Liver (tissue), 9 donors: Measurements from ENCODE around the gene DYNC1LI2. TPM values are rescaled to one million over a fixed set of nuclear protein-coding genes. Genes with fewer than 3 reads are reported as not detected.

Source experiments
- DNase-seq: peaks from one replicate; pipeline ENCODE4 v3.0.0-alpha.2; 2017; ENCODE audit warnings: low spot score
- H3K27ac ChIP-seq, 2 donors: one replicate each; pipeline ENCODE4 v1.7.0; 2013; ENCODE audit warnings: inconsistent platforms in 2 of 2, low read length in 2 of 2, control low read depth in 1 of 2, low read depth in 1 of 2, mild to moderate bottlenecking in 1 of 2
- H3K27me3 ChIP-seq, 4 donors: one replicate each; pipeline versions ENCODE4 v1.6.1 to v1.7.0; 2013; ENCODE audit warnings: low read length in 3 of 4, inconsistent platforms in 1 of 4, mild to moderate bottlenecking in 1 of 4, moderate library complexity in 1 of 4; ENCODE audit not compliant: control insufficient read depth in 4 of 4, insufficient read depth in 4 of 4
- H3K36me3 ChIP-seq, 4 donors: one replicate each; pipeline versions ENCODE4 v1.6.1 to v1.7.0; 2013; ENCODE audit warnings: low read length in 3 of 4, mild to moderate bottlenecking in 3 of 4, low read depth in 1 of 4, moderate library complexity in 1 of 4; ENCODE audit not compliant: control insufficient read depth in 4 of 4, insufficient read depth in 3 of 4
- H3K4me1 ChIP-seq, 4 donors: one replicate each; pipeline versions ENCODE4 v1.6.1 to v1.7.0; 2013; ENCODE audit warnings: low read length in 3 of 4, mild to moderate bottlenecking in 3 of 4, moderate library complexity in 1 of 4; ENCODE audit not compliant: control insufficient read depth in 4 of 4, insufficient read depth in 4 of 4
- H3K4me3 ChIP-seq, 3 donors: one replicate each; pipeline versions ENCODE4 v1.6.1 to v1.7.0; 2013; ENCODE audit warnings: low read length in 3 of 3, control low read depth in 1 of 3, low read depth in 1 of 3, mild to moderate bottlenecking in 1 of 3
- H3K9ac ChIP-seq, 2 donors: one replicate each; pipeline ENCODE4 v1.7.0; 2013; ENCODE audit warnings: low read length in 2 of 2, mild to moderate bottlenecking in 2 of 2, moderate library complexity in 2 of 2, control low read depth in 1 of 2, low read depth in 1 of 2
- H3K9me3 ChIP-seq, 4 donors: one replicate each; pipeline versions ENCODE4 v1.6.1 to v1.7.0; 2013; ENCODE audit warnings: low read length in 3 of 4; ENCODE audit not compliant: control insufficient read depth in 4 of 4
- FOXA1 ChIP-seq: IDR thresholded peaks from 2 replicates; pipeline ENCODE4 v1.6.1; 2016; ENCODE audit warnings: antibody characterized with exemption
- FOXA2 ChIP-seq: IDR thresholded peaks from 2 replicates; pipeline ENCODE4 v1.6.1; 2016; ENCODE audit warnings: antibody characterized with exemption
- HNF4A ChIP-seq, 2 donors: conservative IDR thresholded peaks; 2 replicates each; pipeline ENCODE4 v1.6.1; 2016; ENCODE audit warnings: antibody characterized with exemption in 2 of 2, mild to moderate bottlenecking in 2 of 2
- HNF4G ChIP-seq: IDR thresholded peaks from 2 replicates; pipeline ENCODE4 v1.6.1; 2016; ENCODE audit warnings: antibody characterized with exemption
- JUND ChIP-seq, 2 donors: IDR thresholded peaks; 2 replicates each; pipeline ENCODE4 v1.6.1; 2016; ENCODE audit warnings: antibody characterized with exemption in 2 of 2
- NR2F2 ChIP-seq: IDR thresholded peaks from 2 replicates; pipeline ENCODE4 v1.6.1; 2016; ENCODE audit warnings: antibody characterized with exemption
- RAD21 ChIP-seq, 2 donors: IDR thresholded peaks; 2 replicates each; pipeline ENCODE4 v1.6.1; 2016; ENCODE audit warnings: antibody characterized with exemption in 2 of 2, mild to moderate bottlenecking in 2 of 2
- TAF1 ChIP-seq: conservative IDR thresholded peaks from 2 replicates; pipeline ENCODE4 v1.6.1; 2016; ENCODE audit warnings: antibody characterized with exemption, mild to moderate bottlenecking
- YY1 ChIP-seq: IDR thresholded peaks from 2 replicates; pipeline ENCODE4 v1.6.1; 2016; ENCODE audit warnings: antibody characterized with exemption, mild to moderate bottlenecking
- WGBS: extraction: QIAGEN DNeasy Blood & Tissue Kit; methylation state at CpG from one replicate; pipeline ENCODE4 v1.1.7; 2013; 5-methylcytosine and 5-hydroxymethylcytosine counted together
- polyA plus RNA-seq, 2 donors: library from polyadenylated mRNA; stranded (reverse) in 1 of 2; unstranded in 1 of 2; fragments of 200-250 nt in 1 of 2; fragments of >200 nt in 1 of 2; fragmentation: Nextera tagmentation in 1 of 2; extraction: Ambion mirVana in 1 of 2; gene quantifications; one replicate each; pipeline versions ENCODE4 v1.2.1 to v1.2.3, GENCODE V29; 2013 to 2015
- total RNA-seq, 2 donors: library from RNA; depleted of rRNA; stranded (reverse); fragments of >200 nt; gene quantifications; one replicate each; pipeline ENCODE4 v1.2.3, GENCODE V29; 2014
- TF ChIP-seq, protein P1 (sequence below): fragments of 150-350 bp; IDR thresholded peaks from 2 replicates; pipeline ENCODE4 v1.5.1; 2017; ENCODE audit warnings: improper control_type of control experiment, low read depth, low read length; ENCODE audit not compliant: missing input control
- TF ChIP-seq, protein P2 (sequence below): IDR thresholded peaks from 2 replicates; pipeline ENCODE4 v1.6.1; 2016; ENCODE audit warnings: antibody characterized with exemption
- TF ChIP-seq, protein P3 (sequence below): IDR thresholded peaks from 2 replicates; pipeline ENCODE4 v1.6.1; 2016; ENCODE audit warnings: antibody characterized with exemption
- TF ChIP-seq, protein P4 (sequence below): IDR thresholded peaks from 2 replicates; pipeline ENCODE4 v1.6.1; 2016; ENCODE audit warnings: antibody characterized with exemption
- TF ChIP-seq, protein P5 (sequence below): IDR thresholded peaks from 2 replicates; pipeline ENCODE4 v1.6.1; 2016; ENCODE audit warnings: antibody characterized with exemption, mild to moderate bottlenecking
- donor health status: healthy.
- donor health status: healthy.
- donor health status: healthy.
- donor health status: healthy.
- donor health status: healthy.

The DYNC1LI2 gene
- total and polyA plus RNA-seq, 4 donors: 14.2 to 106 (median 35.1) TPM

DNA sequence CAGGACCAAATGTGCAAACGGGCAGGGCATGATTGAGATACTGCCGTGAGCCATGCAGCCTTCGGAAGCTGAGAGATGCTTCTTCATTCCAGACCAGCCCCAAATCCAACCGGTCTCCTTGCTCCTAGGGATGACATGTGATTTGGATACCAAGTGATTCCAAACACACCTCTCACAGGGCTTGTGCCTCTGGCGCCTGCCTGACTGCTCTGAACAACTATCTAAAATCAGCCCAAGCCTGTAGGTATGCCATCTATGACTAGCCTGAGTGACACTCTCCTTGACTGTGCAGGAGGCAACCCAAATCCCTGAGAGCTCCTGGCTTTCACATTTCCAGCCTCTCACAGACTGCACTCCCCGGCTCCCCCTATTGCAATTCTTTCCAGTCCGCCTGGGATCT is 20.3 kb downstream of the DYNC1LI2 start:
- H3K9ac ChIP-seq: no peak overlapping the region
- WGBS: 95% methylated on average over 7 of the region's 7 CpGs
- DNase-seq: no peak
- H3K4me3 ChIP-seq: no peak overlapping the region
- no peaks in the 10 kb centered on the region for H3K4me1 ChIP-seq
- no peak overlapping the region for H3K27ac ChIP-seq
- no peaks in the 10 kb centered on the region for H3K9me3 ChIP-seq
- TF ChIP-seq, protein P1, sequence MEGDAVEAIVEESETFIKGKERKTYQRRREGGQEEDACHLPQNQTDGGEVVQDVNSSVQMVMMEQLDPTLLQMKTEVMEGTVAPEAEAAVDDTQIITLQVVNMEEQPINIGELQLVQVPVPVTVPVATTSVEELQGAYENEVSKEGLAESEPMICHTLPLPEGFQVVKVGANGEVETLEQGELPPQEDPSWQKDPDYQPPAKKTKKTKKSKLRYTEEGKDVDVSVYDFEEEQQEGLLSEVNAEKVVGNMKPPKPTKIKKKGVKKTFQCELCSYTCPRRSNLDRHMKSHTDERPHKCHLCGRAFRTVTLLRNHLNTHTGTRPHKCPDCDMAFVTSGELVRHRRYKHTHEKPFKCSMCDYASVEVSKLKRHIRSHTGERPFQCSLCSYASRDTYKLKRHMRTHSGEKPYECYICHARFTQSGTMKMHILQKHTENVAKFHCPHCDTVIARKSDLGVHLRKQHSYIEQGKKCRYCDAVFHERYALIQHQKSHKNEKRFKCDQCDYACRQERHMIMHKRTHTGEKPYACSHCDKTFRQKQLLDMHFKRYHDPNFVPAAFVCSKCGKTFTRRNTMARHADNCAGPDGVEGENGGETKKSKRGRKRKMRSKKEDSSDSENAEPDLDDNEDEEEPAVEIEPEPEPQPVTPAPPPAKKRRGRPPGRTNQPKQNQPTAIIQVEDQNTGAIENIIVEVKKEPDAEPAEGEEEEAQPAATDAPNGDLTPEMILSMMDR: no peak
- TF ChIP-seq FOXA2: no peak
- no peak for TF ChIP-seq FOXA1
- TF ChIP-seq, protein P2, sequence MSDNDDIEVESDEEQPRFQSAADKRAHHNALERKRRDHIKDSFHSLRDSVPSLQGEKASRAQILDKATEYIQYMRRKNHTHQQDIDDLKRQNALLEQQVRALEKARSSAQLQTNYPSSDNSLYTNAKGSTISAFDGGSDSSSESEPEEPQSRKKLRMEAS: no peak
- TF ChIP-seq, protein P3, sequence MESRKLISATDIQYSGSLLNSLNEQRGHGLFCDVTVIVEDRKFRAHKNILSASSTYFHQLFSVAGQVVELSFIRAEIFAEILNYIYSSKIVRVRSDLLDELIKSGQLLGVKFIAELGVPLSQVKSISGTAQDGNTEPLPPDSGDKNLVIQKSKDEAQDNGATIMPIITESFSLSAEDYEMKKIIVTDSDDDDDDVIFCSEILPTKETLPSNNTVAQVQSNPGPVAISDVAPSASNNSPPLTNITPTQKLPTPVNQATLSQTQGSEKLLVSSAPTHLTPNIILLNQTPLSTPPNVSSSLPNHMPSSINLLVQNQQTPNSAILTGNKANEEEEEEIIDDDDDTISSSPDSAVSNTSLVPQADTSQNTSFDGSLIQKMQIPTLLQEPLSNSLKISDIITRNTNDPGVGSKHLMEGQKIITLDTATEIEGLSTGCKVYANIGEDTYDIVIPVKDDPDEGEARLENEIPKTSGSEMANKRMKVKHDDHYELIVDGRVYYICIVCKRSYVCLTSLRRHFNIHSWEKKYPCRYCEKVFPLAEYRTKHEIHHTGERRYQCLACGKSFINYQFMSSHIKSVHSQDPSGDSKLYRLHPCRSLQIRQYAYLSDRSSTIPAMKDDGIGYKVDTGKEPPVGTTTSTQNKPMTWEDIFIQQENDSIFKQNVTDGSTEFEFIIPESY: no peak
- no peak for TF ChIP-seq JUND (IDR thresholded peaks at IDR 0.05)
- no peak for TF ChIP-seq TAF1
- peaks cover 19 to 58% (median 47%) of the 10 kb centered on the region in 4 donors for H3K36me3 ChIP-seq
- H3K27me3 ChIP-seq: no peaks in the 10 kb centered on the region

DNA sequence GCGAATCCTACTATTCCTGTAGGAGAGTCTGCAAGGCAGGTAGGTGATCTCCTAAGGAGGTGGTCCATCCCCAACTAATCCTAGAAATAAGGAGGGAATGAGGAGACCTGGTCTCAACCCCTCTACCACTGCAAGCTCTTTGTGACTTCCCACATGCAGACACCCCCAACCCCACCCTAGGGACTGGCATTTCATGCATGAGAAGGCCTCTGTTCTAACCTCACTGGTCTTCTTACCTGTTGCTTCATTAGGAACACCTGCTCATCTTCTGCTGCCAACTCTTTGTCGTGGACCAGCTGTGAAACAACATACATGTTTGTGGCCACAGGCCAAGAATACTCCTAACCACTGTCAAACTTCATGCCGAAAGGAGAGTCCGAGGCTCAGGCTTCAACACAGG is 22.6 kb downstream of the DYNC1LI2 start:
- no peak overlapping the region for H3K4me3 ChIP-seq
- 79% methylated on average over 4 of the region's 4 CpGs for WGBS
- no peak overlapping the region for H3K27ac ChIP-seq

More for the DNA sequence above, 22.6 kb downstream of the DYNC1LI2 start:
- no peak overlapping the region for H3K9ac ChIP-seq
- no peaks in the 10 kb centered on the region for H3K4me1 ChIP-seq
- no peak for DNase-seq
- no peaks in the 10 kb centered on the region for H3K9me3 ChIP-seq
- TF ChIP-seq FOXA2 (no peak), YY1 (no peak), JUND (IDR thresholded peaks at IDR 0.05) (no peak), HNF4A (conservative IDR thresholded peaks at IDR 0.05) (no peak), HNF4G (no peak), RAD21 (IDR thresholded peaks at IDR 0.05) (no peak), TAF1 (no peak), NR2F2 (no peak)
- TF ChIP-seq, protein P4, sequence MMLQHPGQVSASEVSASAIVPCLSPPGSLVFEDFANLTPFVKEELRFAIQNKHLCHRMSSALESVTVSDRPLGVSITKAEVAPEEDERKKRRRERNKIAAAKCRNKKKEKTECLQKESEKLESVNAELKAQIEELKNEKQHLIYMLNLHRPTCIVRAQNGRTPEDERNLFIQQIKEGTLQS: no peak
- TF ChIP-seq, protein P5, sequence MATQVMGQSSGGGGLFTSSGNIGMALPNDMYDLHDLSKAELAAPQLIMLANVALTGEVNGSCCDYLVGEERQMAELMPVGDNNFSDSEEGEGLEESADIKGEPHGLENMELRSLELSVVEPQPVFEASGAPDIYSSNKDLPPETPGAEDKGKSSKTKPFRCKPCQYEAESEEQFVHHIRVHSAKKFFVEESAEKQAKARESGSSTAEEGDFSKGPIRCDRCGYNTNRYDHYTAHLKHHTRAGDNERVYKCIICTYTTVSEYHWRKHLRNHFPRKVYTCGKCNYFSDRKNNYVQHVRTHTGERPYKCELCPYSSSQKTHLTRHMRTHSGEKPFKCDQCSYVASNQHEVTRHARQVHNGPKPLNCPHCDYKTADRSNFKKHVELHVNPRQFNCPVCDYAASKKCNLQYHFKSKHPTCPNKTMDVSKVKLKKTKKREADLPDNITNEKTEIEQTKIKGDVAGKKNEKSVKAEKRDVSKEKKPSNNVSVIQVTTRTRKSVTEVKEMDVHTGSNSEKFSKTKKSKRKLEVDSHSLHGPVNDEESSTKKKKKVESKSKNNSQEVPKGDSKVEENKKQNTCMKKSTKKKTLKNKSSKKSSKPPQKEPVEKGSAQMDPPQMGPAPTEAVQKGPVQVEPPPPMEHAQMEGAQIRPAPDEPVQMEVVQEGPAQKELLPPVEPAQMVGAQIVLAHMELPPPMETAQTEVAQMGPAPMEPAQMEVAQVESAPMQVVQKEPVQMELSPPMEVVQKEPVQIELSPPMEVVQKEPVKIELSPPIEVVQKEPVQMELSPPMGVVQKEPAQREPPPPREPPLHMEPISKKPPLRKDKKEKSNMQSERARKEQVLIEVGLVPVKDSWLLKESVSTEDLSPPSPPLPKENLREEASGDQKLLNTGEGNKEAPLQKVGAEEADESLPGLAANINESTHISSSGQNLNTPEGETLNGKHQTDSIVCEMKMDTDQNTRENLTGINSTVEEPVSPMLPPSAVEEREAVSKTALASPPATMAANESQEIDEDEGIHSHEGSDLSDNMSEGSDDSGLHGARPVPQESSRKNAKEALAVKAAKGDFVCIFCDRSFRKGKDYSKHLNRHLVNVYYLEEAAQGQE: no peak
- TF ChIP-seq, protein P2: no peak
- TF ChIP-seq, protein P3: no peak
- H3K27me3 ChIP-seq: no peaks in the 10 kb centered on the region
- H3K36me3 ChIP-seq: peaks cover 17 to 60% (median 48%) of the 10 kb centered on the region in 4 donors
